ENCODE data around the gene PTGER3. TPM values are rescaled to one million over a fixed set of nuclear protein-coding genes. Genes with fewer than 3 reads are reported as not detected.

Gene PTGER3
- total and polyA plus RNA-seq, 2 of the 4 experiments (the other 2 are of a cell fraction), result not detected

- dilution Hi-C loops (cut with HindIII; ENCODE audit: low sequenced_read_pairs, unreplicated experiment), result no loop called here
- Histone ChIP-seq H3K27ac (ENCODE audit: insufficient read depth, low read length) (no peak overlapping the region), H3K4ac (ENCODE audit: low read depth, low read length) (no peak overlapping the region), H2BK5ac (ENCODE audit: low read depth, low read length, poor library complexity, severe bottlenecking) (no peak overlapping the region), H4K20me1 (ENCODE audit: insufficient read depth, low read length) (no peaks in the 10 kb centered on the region), H2BK15ac (ENCODE audit: low read depth, low read length) (no peak overlapping the region), H3K56ac (ENCODE audit: extremely low read depth, insufficient read depth, low read length) (no peak overlapping the region), H3K79me1 (ENCODE audit: low read depth in 1 of 2, low read length in 2 of 2) (no peaks in the 10 kb centered on the region), H2BK120ac (ENCODE audit: low read depth, low read length) (no peak overlapping the region), H3K23ac (ENCODE audit: low read depth, low read length) (no peak overlapping the region), H3K36me3 (ENCODE audit: control insufficient read depth, insufficient read depth, low read length) (no peaks in the 10 kb centered on the region), H3K9me1 (ENCODE audit: insufficient read depth, low read length) (no peaks in the 10 kb centered on the region), H3K27me3 (ENCODE audit: control insufficient read depth, insufficient read depth, low read length) (no peaks in the 10 kb centered on the region), H2AFZ (replicated peaks; ENCODE audit: low read length, poor library complexity) (no peak overlapping the region), H4K91ac (ENCODE audit: insufficient read depth, low read depth, low read length) (no peak overlapping the region), H3K9ac (ENCODE audit: low read depth, low read length) (no peak overlapping the region), H3K4me3 (ENCODE audit: insufficient read depth, low read depth, low read length) (no peak overlapping the region), H3K18ac (ENCODE audit: low read depth, low read length) (no peak overlapping the region), H3K9me3 (ENCODE audit: control insufficient read depth, insufficient read depth, low read length) (no peaks in the 10 kb centered on the region), H3K4me1 (ENCODE audit: control insufficient read depth, insufficient read depth, low read length) (no peaks in the 10 kb centered on the region), H3K14ac (replicated peaks; ENCODE audit: low read depth, low read length) (no peak overlapping the region), H2AK5ac (ENCODE audit: low read depth, low read length) (no peak overlapping the region), H3K4me2 (ENCODE audit: low read depth, low read length) (no peak overlapping the region), H4K8ac (ENCODE audit: low read depth in 2 of 2, low read length in 2 of 2) (no peak overlapping the region), H4K5ac (ENCODE audit: low read depth, low read length) (no peak overlapping the region), H2AK9ac (replicated peaks; ENCODE audit: low read depth, low read length, poor library complexity) (no peak overlapping the region), H2BK20ac (ENCODE audit: low read depth, low read length) (no peak overlapping the region)
- intact Hi-C loops (cut with micrococcal nuclease), result no loop called here
- in situ Hi-C loops (cut with MboI; ENCODE audit: low sequenced_read_pairs), result no loop called here
- no CpG with 5 or more reads among the region's 4 CpGs for WGBS, 2 experiments (ENCODE audit: extremely low coverage in 2 of 2, insufficient read length in 1 of 2)
- ATAC-seq (ENCODE audit: low read depth), result no peak
- DNase-seq, result no peak
- POLR2A ChIA-PET (ENCODE audit: unreplicated experiment), result interaction anchor here (0.6 kb wide), 1 partner anchor 570 kb away, joined by 6 read pairs; no protein-coding TSS in a partner anchor
- BruUV-seq (replicated peaks), result no TSS peak
- TF ChIP-seq MAZ (IDR thresholded peaks at IDR 0.05; ENCODE audit: borderline replicate concordance, low read depth, low read length) (no peak), BHLHE40 (IDR thresholded peaks at IDR 0.05; ENCODE audit: low read depth, low read length) (no peak), CTCF (conservative IDR thresholded peaks at IDR 0.05; ENCODE audit: low read depth, low read length) (no peak), POLR2A (IDR thresholded peaks at IDR 0.05; ENCODE audit: low read depth, low read length) (no peak), ELK1 (IDR thresholded peaks at IDR 0.05; ENCODE audit: borderline replicate concordance, low read depth, low read length) (no peak), RFX5 (IDR thresholded peaks at IDR 0.05; ENCODE audit: low read depth, low read length) (no peak), MXI1 (IDR thresholded peaks at IDR 0.05; ENCODE audit: borderline replicate concordance, low read depth, low read length) (no peak), RAD21 (IDR thresholded peaks at IDR 0.05; ENCODE audit: low read length) (no peak), RCOR1 (IDR thresholded peaks at IDR 0.05; ENCODE audit: insufficient replicate concordance, low read length) (no peak), CEBPB (IDR thresholded peaks at IDR 0.05; ENCODE audit: low read depth, low read length) (no peak), CHD1 (IDR thresholded peaks at IDR 0.05; ENCODE audit: low read depth, low read length) (no peak), MAFK (IDR thresholded peaks at IDR 0.05; ENCODE audit: low read depth, low read length) (no peak), NFE2L2 (IDR thresholded peaks at IDR 0.05; ENCODE audit: low read depth, low read length) (no peak), SMC3 (IDR thresholded peaks at IDR 0.05; ENCODE audit: low read depth, low read length) (no peak)
- TF ChIP-seq, protein P1, sequence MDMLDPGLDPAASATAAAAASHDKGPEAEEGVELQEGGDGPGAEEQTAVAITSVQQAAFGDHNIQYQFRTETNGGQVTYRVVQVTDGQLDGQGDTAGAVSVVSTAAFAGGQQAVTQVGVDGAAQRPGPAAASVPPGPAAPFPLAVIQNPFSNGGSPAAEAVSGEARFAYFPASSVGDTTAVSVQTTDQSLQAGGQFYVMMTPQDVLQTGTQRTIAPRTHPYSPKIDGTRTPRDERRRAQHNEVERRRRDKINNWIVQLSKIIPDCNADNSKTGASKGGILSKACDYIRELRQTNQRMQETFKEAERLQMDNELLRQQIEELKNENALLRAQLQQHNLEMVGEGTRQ (IDR thresholded peaks at IDR 0.05; ENCODE audit: low read depth, low read length), result no peak
- CTCF ChIA-PET, result no interaction called here
Measured at GRCh38 chr1:71026093-71026492, 21.5 kb downstream of the PTGER3 start.
